ENCODE data around the gene C10orf95.

The C10orf95 gene

GRCh38 chr10:102421757-102422512 lies 29.4 kb downstream of the C10orf95 start:
- DNase-seq (ENCODE audit: low read depth) = peak; percentile 26
- TF ChIP-seq CTCF (IDR thresholded peaks at IDR 0.05; ENCODE audit: control insufficient read depth, extremely low read depth, insufficient read depth) = no peak
- peak overlapping the region; percentile 92 for H3K4me3 ChIP-seq (ENCODE audit: low read depth, low read length)

GRCh38 chr10:102421507-102421756 lies 29.9 kb downstream of the C10orf95 start:
- no peak for DNase-seq (ENCODE audit: low read depth)
- peak overlapping the region; percentile 92 for H3K4me3 ChIP-seq (ENCODE audit: low read depth, low read length)
- no peak for TF ChIP-seq CTCF (IDR thresholded peaks at IDR 0.05; ENCODE audit: control insufficient read depth, extremely low read depth, insufficient read depth)

- peak; percentile 91 for DNase-seq (ENCODE audit: low read depth)
- H3K4me3 ChIP-seq (ENCODE audit: low read depth, low read length) = peak within 1 kb of the TSS; percentile 92
- TF ChIP-seq CTCF (IDR thresholded peaks at IDR 0.05; ENCODE audit: control insufficient read depth, extremely low read depth, insufficient read depth) = no peak
Measured at GRCh38 chr10:102420714-102421506, 30.4 kb downstream of the C10orf95 start, which contains the start of gene FBXL15. FBXL15 (plus strand) TSS chr10:102420836; CDS start chr10:102421130, 294 bp downstream.

GRCh38 chr10:102420181-102420713 lies 31.1 kb downstream of the C10orf95 start:
- H3K4me3 ChIP-seq (ENCODE audit: low read depth, low read length) = peak overlapping the region; percentile 92
- DNase-seq (ENCODE audit: low read depth) = no peak
- no peak for TF ChIP-seq CTCF (IDR thresholded peaks at IDR 0.05; ENCODE audit: control insufficient read depth, extremely low read depth, insufficient read depth)

GRCh38 chr10:102419269-102420180 lies 31.8 kb downstream of the C10orf95 start:
- H3K4me3 ChIP-seq (ENCODE audit: low read depth, low read length) = peak overlapping the region; percentile 92
- TF ChIP-seq CTCF (IDR thresholded peaks at IDR 0.05; ENCODE audit: control insufficient read depth, extremely low read depth, insufficient read depth) = no peak
- DNase-seq (ENCODE audit: low read depth) = no peak

GRCh38 chr10:102418622-102419268 lies 32.6 kb downstream of the C10orf95 start, which contains the start of gene PSD:
PSD (minus strand) TSS chr10:102418785; CDS start chr10:102417038, 1,747 bp downstream.
- peak within 1 kb of the TSS; percentile 92 for H3K4me3 ChIP-seq (ENCODE audit: low read depth, low read length)
- DNase-seq (ENCODE audit: low read depth) = no peak
- TF ChIP-seq CTCF (IDR thresholded peaks at IDR 0.05; ENCODE audit: control insufficient read depth, extremely low read depth, insufficient read depth) = no peak

Data from LNCaP clone FGC (cell line).